HepG2 (cell line): ENCODE data around the gene SERPINB13. TPM values are rescaled to one million over a fixed set of nuclear protein-coding genes. Genes with fewer than 3 reads are reported as not detected.

Source experiments
- ATAC-seq: fragments of 200-7000 bp; cut with Tn5 transposase; 3 replicates; pipeline ENCODE4 v1.9.1; 2020; ENCODE audit warnings: mild to moderate bottlenecking, moderate library complexity
- BruUV-seq: library from RNA; stranded (reverse); fragments of 400-500 nt; replicated peaks from 2 replicates; lab custom pipeline; 2021; lab: Mats Ljungman, UMichigan
- CTCF ChIA-PET: fragments of 300-600 bp; formaldehyde crosslinking; extraction: SDS; loops from one replicate; lab custom pipeline; 2021; ENCODE audit warnings: low total read pairs, inconsistent platforms, low intra/inter-chr PET ratio; lab: Yijun Ruan, JAX
- POLR2A ChIA-PET: fragments of 350-600 bp; sonication (Branson Sonifier 250); formaldehyde crosslinking; loops from one replicate; lab custom pipeline; 2020; ENCODE audit warnings: antibody characterized with exemption, inconsistent platforms; lab: Yijun Ruan, JAX
- DNase-seq: peaks from one replicate; pipeline ENCODE4 v3.0.0-alpha.2; 2015; ENCODE audit warnings: low spot score
- FAIRE-seq: peaks from 3 replicates; lab custom pipeline; 2011; peaks lifted over from hg19 to GRCh38; lab: Jason Lieb, UNC
- H2AFZ ChIP-seq: one replicate; pipeline ENCODE4 v1.6.1; 2011; ENCODE audit warnings: low read length, inconsistent platforms
- H3K27ac ChIP-seq: fragments of 300-600 bp; 3 replicates; pipeline ENCODE4 v1.8.0; 2011; ENCODE audit warnings: mixed run types, mild to moderate bottlenecking, mixed read lengths, low read length, inconsistent platforms; ENCODE audit not compliant: insufficient read depth; ENCODE audit errors: extremely low read length
- H3K27me3 ChIP-seq, 2 experiments: fragments of 200-600 bp in 1 of 2; 2 replicates in 1 of 2; 3 replicates in 1 of 2; pipeline versions ENCODE4 v1.6.0 to v1.8.0; 2011; ENCODE audit warnings: low read length in 2 of 2, mild to moderate bottlenecking in 2 of 2, moderate library complexity in 2 of 2, inconsistent platforms in 1 of 2; ENCODE audit not compliant: insufficient read depth in 2 of 2, control insufficient read depth in 1 of 2
- H3K36me3 ChIP-seq, 2 experiments: fragments of 200-600 bp in 1 of 2; replicated peaks in 1 of 2; 2 replicates in 1 of 2; 3 replicates in 1 of 2; pipeline versions ENCODE4 v1.5.1 to v1.8.0; 2011; ENCODE audit warnings: low read length in 2 of 2, inconsistent platforms in 1 of 2; ENCODE audit not compliant: insufficient read depth in 2 of 2, control insufficient read depth in 1 of 2
- H3K4me1 ChIP-seq: 2 replicates; pipeline ENCODE4 v1.5.1; 2012; ENCODE audit warnings: low read length, inconsistent platforms; ENCODE audit not compliant: insufficient read depth
- H3K4me2 ChIP-seq: 2 replicates; pipeline ENCODE4 v1.6.0; 2011; ENCODE audit warnings: low read depth, low read length, inconsistent platforms
- H3K4me3 ChIP-seq, 3 experiments: fragments of 200-600 bp in 1 of 3; sonication (generic), shearing (Covaris generic) in 1 of 3; replicated peaks in 1 of 3; 2 replicates each; pipeline ENCODE4 v1.5.1; 2011 to 2016; ENCODE audit warnings: low read length in 3 of 3, inconsistent platforms in 2 of 3, low read depth in 2 of 3, mild to moderate bottlenecking in 2 of 3, control low read depth in 1 of 3, mixed read lengths in 1 of 3; ENCODE audit not compliant: insufficient read depth in 1 of 3
- H3K79me2 ChIP-seq: one replicate; pipeline ENCODE4 v1.6.1; 2011; ENCODE audit warnings: low read length, inconsistent platforms; ENCODE audit not compliant: insufficient read depth
- H3K9ac ChIP-seq: 2 replicates; pipeline ENCODE4 v1.6.0; 2011; ENCODE audit warnings: mild to moderate bottlenecking, low read depth, low read length, inconsistent platforms; ENCODE audit not compliant: insufficient read depth
- H3K9me3 ChIP-seq: 2 replicates; pipeline ENCODE4 v1.5.1; 2012; ENCODE audit warnings: mild to moderate bottlenecking, low read length
- H4K20me1 ChIP-seq: 2 replicates; pipeline ENCODE4 v1.6.0; 2011; ENCODE audit warnings: inconsistent platforms, mild to moderate bottlenecking, low read length, moderate library complexity; ENCODE audit not compliant: insufficient read depth
- AGO1 ChIP-seq: fragments of 200-400 bp; formaldehyde crosslinking; IDR thresholded peaks from 2 replicates; pipeline ENCODE4 v1.6.1; 2017; ENCODE audit warnings: mild to moderate bottlenecking, low read depth, low read length, moderate library complexity; ENCODE audit not compliant: poor library complexity, severe bottlenecking
- ATAD3A ChIP-seq: sonication (generic); formaldehyde crosslinking; IDR thresholded peaks from 2 replicates; pipeline ENCODE4 v1.4.0; 2020; ENCODE audit warnings: missing genetic modification reagents
- BRF2 ChIP-seq: sonication (generic); formaldehyde crosslinking; IDR thresholded peaks from 2 replicates; pipeline ENCODE4 v1.8.1; 2022; ENCODE audit warnings: mild to moderate bottlenecking, missing genetic modification reagents
- HNRNPUL1 ChIP-seq: fragments of 200-400 bp; formaldehyde crosslinking; IDR thresholded peaks from 2 replicates; pipeline ENCODE4 v1.6.1; 2017; ENCODE audit warnings: low read depth, mild to moderate bottlenecking, low read length, moderate library complexity
- MBNL3 ChIP-seq: fragments of 250-450 bp; sonication (Bioruptor Pico); conservative IDR thresholded peaks from 2 replicates; pipeline ENCODE4 v1.8.0; 2022; ENCODE audit warnings: mild to moderate bottlenecking, inconsistent platforms
- PATZ1 ChIP-seq: sonication (generic); formaldehyde crosslinking; IDR thresholded peaks from 2 replicates; pipeline ENCODE4 v1.4.0; 2020; ENCODE audit warnings: missing genetic modification reagents
- PRPF4 ChIP-seq: fragments of 200-400 bp; formaldehyde crosslinking; IDR thresholded peaks from 2 replicates; pipeline ENCODE4 v1.6.1; 2016; ENCODE audit warnings: low read length, low read depth; ENCODE audit not compliant: poor library complexity, severe bottlenecking
- ZBTB7B ChIP-seq: sonication (generic); formaldehyde crosslinking; IDR thresholded peaks from 2 replicates; pipeline ENCODE4 v1.4.0; 2020; ENCODE audit warnings: missing genetic modification reagents
- ZEB1 ChIP-seq: IDR thresholded peaks from 2 replicates; pipeline ENCODE4 v1.6.1; 2012; ENCODE audit warnings: mild to moderate bottlenecking, low read depth, inconsistent platforms; ENCODE audit not compliant: insufficient replicate concordance
- ZFP1 ChIP-seq: IDR thresholded peaks from 2 replicates; pipeline ENCODE4 v1.6.1; 2016
- ZNF138 ChIP-seq: sonication (generic); formaldehyde crosslinking; IDR thresholded peaks from 2 replicates; pipeline ENCODE4 v1.5.0; 2020; ENCODE audit warnings: mild to moderate bottlenecking, low read depth, missing genetic modification reagents
- ZNF253 ChIP-seq: sonication (generic); formaldehyde crosslinking; IDR thresholded peaks from 2 replicates; pipeline ENCODE4 v1.8.0; 2022; ENCODE audit warnings: mild to moderate bottlenecking, missing genetic modification reagents, borderline replicate concordance
- ZNF468 ChIP-seq: sonication (generic); formaldehyde crosslinking; IDR thresholded peaks from 2 replicates; pipeline ENCODE4 v1.8.0; 2022; ENCODE audit warnings: mild to moderate bottlenecking, moderate library complexity, missing genetic modification reagents
- ZNF704 ChIP-seq: sonication (generic); formaldehyde crosslinking; IDR thresholded peaks from 2 replicates; pipeline ENCODE4 v1.8.1; 2023; ENCODE audit warnings: mild to moderate bottlenecking, inconsistent platforms, moderate library complexity, missing genetic modification reagents, borderline replicate concordance
- ZNF770 ChIP-seq: sonication (generic); formaldehyde crosslinking; IDR thresholded peaks from 2 replicates; pipeline ENCODE4 v1.5.0; 2020; ENCODE audit warnings: mild to moderate bottlenecking, missing genetic modification reagents
- ZNF790 ChIP-seq: sonication (generic); formaldehyde crosslinking; IDR thresholded peaks from 2 replicates; pipeline ENCODE4 v1.8.0; 2022; ENCODE audit warnings: missing genetic modification reagents, mild to moderate bottlenecking, borderline replicate concordance
- WGBS: methylation state at CpG from one replicate; pipeline ENCODE4 v1.1.6; 2017; ENCODE audit warnings: low lambda C conversion rate; 5-methylcytosine and 5-hydroxymethylcytosine counted together
- in situ Hi-C: cut with HindIII; loops from 2 replicates; pipeline ENCODE4 v1.10.0; 2017; ENCODE audit warnings: low pct_unique_long_range_greater_than_20kb; ENCODE audit not compliant: extremely low pct_ligation_motif_present
- intact Hi-C: fragments of 100-400 bp; cut with micrococcal nuclease; formaldehyde crosslinking; loops from one replicate; pipeline ENCODE4 v1.10.0; 2022; ENCODE audit not compliant: unreplicated experiment
- polyA plus RNA-seq, 8 experiments: library from polyadenylated mRNA; depleted of rRNA in 3 of 8; stranded (reverse) in 7 of 8; unstranded in 1 of 8; fragments of >200 nt; fragmentation: Illumina TruSeq in 4 of 8; extraction: Trizol in 4 of 8; gene quantifications; 2 replicates each; pipeline versions ENCODE4 v1.2.1 to v1.2.3, GENCODE V29; 2011 to 2016; ENCODE audit warnings: low read depth in 4 of 8, missing spikeins in 1 of 8, mixed read lengths in 1 of 8; ENCODE audit not compliant: insufficient read depth in 1 of 8
- total RNA-seq, 5 experiments: library from RNA; depleted of rRNA; stranded (reverse); fragments of >200 nt; fragmentation: Illumina TruSeq; extraction: Trizol; gene quantifications; 2 replicates each; pipeline ENCODE4 v1.2.3, GENCODE V29; 2016; ENCODE audit warnings: low read depth in 1 of 5

SERPINB13 gene
- total and polyA plus RNA-seq, 2 of the 13 experiments (the other 11 are each of a cell fraction or from before 2014, with no cell fraction given): not detected

GRCh38 chr18:63648241-63648640, 61.1 kb downstream of the SERPINB13 start:
- Histone ChIP-seq H4K20me1 (no peaks in the 10 kb centered on the region), H3K9ac (no peak overlapping the region), H2AFZ (no peak overlapping the region), H3K9me3 (no peaks in the 10 kb centered on the region), H3K4me1 (no peaks in the 10 kb centered on the region), H3K27ac (no peak overlapping the region), H3K27me3 (no peaks in the 10 kb centered on the region), H3K79me2 (no peaks in the 10 kb centered on the region), H3K36me3 (no peaks in the 10 kb centered on the region), H3K4me3 (no peak overlapping the region)
- ATAC-seq: no peak
- no peak for DNase-seq
- POLR2A ChIA-PET: no interaction called here
- no peak for FAIRE-seq
- CTCF ChIA-PET: no interaction called here
- 17% methylated on average over 7 of the region's 7 CpGs for WGBS
- no TSS peak for BruUV-seq
- intact Hi-C loops (no loop called here), in situ Hi-C loops (no loop called here)
- TF ChIP-seq ZEB1 (no peak), MBNL3 (CRISPR knock-in tag) (no peak), PRPF4 (no peak), ZNF790 (CRISPR knock-in tag) (no peak), ATAD3A (no peak), ZNF253 (CRISPR knock-in tag) (no peak), ZNF468 (CRISPR knock-in tag) (no peak), ZFP1 (no peak), BRF2 (no peak), ZBTB7B (no peak), ZNF704 (CRISPR knock-in tag) (no peak), ZNF138 (CRISPR knock-in tag) (no peak), PATZ1 (CRISPR knock-in tag) (no peak), AGO1 (no peak), ZNF770 (CRISPR knock-in tag) (no peak), HNRNPUL1 (no peak)
- TF ChIP-seq, all 625 proteins: peak for 0
- H3K4me2 ChIP-seq: no peak overlapping the region
